HG02840 (cell line): ENCODE results near the gene PHACTR3.

Experiments
- ATAC-seq: cut with Tn5 transposase; IDR thresholded peaks from one replicate; pipeline ENCODE4 v1.9.1; 2021; ENCODE audit warnings: mild to moderate bottlenecking, moderate library complexity, moderate number of reproducible peaks; ENCODE audit not compliant: unreplicated experiment, low FRiP score

PHACTR3 gene

DNA sequence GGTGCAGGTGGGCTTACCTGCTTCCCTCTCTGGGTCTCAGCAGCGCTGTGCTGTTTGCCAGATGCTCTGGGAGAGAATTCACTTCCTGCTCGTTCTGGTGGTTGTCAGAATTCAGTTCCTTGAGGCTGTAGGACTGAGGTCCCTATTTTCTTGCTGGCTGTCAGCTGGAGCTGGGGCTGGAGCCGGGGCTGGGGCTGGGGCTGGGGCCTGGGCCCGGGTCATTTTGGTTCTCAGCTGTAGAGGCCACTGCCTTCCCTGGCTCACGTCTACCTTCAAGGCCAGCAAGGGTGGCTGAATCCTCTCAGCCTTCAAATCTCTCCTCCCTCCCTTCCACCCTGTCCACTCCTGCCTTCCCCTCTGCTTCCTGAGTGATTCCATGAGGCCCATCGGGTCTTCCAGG lies 16.8 kb upstream of the PHACTR3 start:
- no peak for ATAC-seq

DNA sequence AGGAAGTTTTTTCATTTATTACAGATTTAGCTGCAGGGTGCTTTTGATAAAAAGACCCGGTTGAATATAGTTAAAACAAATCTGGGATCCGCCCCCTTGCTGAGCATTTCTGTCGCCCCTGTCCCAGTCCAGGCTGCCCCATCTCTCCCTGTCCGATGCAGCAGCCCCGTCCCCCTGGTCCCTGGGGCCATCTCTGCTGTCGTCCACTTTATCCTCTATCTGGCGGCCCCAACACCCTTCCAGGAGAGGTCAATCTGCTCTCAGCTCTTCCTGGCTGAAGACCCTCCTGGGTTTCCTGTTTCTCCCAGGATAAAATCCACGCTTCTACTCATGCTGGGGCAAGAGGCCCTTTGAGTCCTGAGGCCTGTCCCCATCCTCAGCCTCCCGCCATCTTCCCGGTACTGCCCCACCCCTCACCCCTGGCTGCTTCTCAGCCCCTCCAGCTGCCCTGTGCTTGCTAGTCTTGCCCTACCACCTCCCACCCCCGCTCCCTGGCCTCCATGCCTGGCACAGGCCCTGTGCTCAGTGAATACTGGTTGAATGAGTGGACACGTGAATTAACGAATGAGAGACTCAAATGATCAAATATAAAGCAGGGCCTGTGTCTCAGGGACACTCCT lies 16.0 kb upstream of the PHACTR3 start:
- no peak for ATAC-seq

DNA sequence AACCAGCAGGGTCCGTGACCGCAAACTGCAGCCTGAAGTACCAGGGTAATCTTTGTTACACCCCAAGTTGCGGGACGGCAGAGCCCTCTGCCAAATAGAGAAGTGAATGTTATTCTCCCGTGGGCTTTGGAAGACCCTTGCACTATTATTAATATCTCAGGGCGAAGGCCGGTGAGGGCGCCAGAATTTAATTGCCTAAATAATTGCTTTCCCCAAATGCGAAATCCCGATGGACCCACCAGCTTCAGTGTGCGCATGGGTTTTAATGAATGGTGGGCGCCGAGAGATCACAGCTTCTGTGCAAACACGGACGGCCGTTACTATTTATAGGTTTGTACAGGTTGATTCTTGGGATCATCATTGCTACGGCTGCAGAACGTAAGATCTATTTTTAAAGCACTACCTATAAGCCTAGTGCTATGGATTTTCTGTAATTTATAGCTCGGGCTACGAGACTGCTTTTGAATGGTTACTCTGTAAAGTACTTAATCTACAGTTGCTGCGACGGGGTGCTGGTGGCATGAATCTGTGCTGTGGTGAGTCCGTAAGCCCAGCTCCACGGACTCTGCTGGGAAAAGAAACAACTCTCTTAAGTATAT lies 15.2 kb upstream of the PHACTR3 start:
- ATAC-seq: no peak

DNA sequence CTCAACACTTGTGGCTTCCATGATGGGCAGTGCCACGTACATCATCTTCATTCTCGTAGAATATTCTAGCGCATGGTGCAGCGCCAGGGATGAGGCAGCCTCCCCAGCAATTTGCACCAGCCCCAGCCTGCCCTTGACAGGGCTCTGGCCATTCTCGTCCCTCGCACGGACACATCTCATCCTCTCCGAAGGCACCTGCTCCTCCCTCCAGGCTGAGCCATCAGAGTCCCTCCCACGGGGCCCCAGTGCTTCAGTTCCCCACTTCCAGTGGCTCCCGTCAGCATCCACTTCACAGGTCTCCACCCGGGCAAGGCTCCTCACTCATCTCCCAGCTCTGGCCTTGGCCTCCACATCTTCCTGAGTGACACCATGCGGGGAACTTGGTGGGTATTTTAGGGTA lies 13.3 kb upstream of the PHACTR3 start:
- no peak for ATAC-seq

DNA sequence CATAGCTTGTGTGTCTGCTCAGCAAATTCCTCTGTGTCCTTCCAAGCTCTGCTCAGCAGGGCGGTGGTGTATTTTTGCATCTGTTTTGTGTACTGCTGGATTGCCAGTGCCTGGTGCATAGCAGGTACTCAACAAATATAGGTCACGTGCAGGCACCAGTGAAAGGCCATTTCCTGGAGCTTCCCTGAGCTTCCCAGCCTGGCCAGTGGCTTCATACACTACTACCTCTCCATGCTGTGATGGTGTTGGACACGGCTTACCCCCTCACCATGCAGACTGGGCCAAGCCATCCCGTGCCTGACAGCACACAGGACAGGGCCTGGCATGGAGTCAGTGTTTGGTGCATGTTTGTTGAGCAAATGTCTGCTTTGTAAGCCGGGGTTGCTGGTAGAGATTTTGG lies 7.7 kb upstream of the PHACTR3 start:
- no peak for ATAC-seq

DNA sequence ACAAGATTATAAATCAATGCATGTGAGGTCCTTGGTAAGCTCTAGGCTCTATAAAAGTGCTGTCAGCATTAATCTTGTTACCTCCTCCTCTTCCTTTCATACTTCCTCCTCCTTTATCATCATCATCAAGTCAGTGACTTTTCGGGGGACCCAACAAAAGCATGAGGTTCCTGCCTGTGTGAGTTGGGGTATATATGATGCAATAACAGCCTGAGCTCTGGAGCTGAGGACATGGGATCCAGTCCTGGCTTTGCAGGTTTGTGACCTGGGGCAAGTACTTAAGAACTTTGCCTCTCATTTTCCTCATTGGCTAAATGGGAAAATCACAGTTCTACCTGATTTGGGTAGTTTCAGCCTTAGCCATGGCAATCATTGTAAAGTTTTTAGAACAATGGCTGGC lies 7.1 kb upstream of the PHACTR3 start:
- no peak for ATAC-seq

DNA sequence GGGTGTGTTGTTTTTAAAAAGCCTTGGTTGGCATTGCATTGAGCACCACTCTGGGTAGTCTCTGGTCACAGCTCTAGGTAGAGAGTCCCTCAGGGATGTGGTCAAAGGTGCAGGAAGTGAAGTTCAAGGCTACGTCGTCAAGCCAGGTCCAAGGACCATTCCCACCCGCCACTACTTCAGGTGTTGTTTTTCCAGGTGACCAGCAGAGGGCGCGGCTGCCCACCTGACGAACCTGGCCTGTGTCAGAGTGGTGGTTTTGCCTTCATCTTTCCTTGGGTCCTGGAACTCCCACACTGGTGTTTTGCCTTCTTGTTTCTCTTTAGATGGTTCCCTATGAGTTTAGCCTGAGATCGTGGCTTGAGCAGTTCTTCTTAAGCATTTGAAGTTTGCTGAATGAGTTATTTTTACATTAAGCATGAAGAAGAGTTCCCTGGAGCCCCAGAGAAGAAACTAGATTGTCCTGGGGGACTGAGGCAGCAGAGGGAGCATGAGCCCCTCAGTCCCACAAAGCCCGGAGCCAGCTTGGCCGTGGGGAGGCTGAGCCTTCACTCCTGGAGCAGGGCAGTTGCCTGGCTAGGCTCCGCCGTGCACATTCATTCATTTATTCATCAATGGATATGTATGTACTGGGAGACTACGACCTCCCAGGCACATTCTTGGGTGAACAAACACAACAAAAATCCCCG lies 5.6 kb upstream of the PHACTR3 start:
- no peak for ATAC-seq

DNA sequence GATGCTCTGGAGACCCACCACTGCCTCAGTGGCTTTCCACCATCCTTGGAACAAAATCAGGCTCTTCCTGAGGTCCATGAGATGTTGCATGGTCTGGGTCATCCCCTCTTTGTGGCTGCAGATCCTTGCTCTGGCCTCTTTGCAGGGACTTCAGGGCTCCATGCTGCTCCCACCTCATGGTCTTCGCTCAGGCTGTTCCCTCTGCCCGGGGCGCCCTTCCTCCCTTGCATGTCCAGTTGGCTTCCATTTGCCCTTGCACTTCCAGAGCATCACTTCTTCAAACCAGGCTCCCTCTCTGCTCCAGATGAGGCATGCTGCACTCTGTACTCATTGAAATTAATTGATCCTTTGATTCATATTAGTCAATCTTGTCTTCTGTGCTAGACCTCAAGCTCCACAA lies 4.4 kb upstream of the PHACTR3 start:
- no peak for ATAC-seq

DNA sequence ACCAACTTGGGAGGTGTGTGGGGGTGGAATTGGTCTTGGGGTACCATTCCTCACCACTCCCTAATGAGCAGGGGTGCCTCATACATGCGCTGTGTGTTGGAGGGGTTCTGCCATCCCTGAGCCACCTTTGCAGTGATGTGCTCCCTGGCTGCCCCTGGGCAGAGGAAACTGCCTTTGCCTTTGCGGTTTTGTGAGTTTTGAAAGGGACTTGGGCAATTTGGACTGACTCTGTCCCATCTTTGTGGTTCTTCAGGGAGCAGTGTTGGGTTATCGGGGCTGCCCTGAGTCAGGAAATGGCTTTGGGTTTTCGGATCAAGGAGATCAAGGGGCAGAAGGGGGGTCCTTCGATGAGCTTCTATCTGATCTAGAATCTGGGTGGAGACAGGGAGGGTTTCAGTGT lies 3.9 kb upstream of the PHACTR3 start:
- ATAC-seq: no peak

DNA sequence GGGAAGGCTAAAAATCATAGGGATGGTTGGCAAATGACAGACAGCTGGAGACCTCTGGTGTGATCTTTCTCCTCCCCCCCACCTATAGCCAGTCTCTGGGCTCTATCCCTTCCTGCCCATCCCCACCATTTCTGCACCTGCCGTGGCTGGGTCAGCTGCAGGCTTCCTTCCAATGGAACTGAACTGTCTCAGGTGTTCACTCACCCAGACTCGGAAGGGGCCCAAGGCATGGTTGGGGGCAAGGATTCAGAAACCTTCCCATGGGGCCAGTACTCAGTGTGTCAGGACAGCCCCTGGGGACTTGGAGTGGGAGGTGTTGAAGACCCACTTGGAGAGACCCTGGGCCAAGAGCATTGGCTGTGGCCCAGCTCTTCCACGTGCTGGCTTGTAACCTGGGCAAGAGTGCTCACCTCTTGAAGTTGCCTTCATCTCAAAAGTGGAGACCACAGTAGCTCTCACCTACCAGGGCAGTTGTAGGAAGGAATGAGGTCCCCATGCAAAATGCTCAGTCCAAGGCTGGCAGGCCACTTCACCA lies 1.7 kb upstream of the PHACTR3 start:
- no peak for ATAC-seq

DNA sequence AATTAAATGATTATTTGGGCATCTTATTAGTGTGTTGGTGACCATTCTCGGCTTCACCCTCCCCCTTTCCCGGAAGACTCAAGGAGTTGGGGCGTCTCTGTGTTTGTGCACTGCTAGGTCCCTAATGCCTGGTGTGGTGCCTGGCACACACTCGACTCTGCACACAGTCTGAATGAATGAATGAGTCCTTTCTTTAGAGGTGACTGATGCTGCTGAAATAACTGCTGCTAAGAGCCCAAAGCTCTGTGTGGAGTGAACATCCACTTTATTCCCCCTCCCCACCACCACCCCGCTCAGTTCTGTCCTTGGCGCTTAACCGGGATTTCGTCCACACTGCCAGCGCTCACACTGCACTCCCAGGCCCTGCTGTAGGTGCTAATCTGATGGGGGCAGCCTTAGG lies 1.2 kb upstream of the PHACTR3 start:
- no peak for ATAC-seq

DNA sequence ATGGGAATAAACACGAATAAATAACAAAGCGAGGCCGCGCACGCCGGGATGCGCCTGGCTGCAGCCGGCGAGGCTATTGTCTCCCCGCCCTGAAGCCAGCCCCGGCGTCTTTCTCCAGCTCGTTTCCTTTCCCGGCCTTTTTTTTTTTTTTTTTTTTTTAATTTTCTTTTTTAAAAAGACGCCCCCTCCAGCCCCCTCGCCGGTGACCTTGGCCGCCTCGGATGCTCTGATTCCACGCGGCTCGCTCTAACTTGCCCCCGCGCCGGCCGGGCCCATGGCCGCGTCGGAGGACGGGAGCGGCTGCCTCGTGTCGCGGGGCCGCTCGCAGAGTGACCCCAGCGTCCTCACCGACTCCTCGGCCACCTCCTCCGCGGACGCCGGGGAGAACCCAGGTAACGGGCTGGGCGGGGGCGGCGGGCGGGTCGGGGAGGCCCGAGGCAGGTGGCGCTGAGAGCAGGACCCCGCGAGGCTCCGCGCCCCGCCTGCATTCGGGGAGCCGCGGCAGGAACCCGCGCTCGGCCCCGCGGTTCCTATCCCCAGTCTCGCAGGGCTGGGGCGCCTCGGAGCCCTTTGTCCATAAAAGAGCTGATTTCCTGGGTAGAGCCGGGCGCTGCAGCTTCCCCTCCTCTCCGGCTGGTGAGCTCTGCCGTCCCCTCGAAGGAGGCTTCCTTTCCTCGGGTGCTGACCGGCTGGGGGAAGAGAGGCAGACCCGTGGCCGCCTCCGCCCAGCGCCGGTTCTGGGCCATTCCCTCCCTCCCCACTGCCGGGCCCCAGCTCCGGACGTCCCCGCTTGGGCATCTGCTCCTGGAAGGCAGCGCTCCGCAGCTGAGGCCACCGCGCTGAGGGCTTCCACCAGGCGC lies 631 bp downstream of the PHACTR3 start:
- ATAC-seq: no peak

DNA sequence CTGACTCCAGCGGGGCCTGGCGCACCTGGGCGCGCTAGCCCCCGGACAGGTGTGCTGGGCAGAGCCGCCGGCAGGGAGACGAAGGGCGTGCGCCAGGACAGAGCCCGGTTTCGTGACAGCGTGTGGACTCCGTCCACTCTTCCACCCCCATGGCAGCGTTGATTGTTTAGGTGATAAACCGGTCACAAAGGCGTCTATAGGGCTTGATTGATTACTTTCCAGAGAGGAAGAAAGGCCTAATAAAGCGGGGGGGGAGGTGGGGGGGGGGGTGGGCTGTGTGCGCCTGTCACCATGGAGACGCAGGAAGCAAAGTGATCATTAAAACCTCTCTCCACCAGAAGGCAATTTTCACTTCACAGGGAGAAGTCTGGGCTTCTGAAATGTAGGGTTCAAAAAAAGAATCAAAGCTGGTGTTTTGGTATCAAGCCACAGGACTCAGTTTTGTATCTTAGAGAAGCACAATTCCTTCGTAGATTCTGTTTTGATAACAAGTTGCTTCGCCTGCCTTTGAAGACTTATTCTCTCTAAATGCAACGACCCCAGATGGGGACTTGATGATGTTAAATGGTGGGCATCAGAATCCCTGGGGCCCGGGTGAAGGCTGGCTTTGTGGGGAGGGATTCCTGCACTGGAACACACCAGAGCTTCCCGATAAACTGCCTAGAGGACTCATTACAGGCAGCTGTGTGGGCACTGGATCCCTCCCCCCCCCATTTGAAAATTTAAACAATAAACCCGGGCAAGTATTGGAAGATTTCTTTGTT lies 1.4 kb downstream of the PHACTR3 start:
- no peak for ATAC-seq

DNA sequence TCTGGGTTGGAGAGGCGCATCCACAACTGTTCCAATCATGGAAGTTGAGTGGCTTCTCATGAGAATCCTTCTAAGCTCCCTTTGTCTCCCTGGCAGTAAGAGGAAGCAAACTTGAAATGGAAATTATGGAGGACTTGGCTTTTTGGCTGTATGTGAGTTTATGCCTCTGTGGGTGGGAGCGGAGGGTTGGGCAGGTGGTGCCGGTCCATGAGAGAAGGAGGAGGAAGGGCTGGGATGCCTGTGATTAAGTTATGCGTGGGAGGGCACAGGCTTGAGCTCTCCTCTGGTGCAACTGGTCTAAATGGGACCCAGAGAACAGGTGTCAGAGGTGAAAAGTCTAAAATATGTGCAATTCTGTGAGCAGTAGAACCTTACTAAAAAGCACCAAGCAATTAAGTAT lies 2.2 kb downstream of the PHACTR3 start:
- ATAC-seq: no peak

DNA sequence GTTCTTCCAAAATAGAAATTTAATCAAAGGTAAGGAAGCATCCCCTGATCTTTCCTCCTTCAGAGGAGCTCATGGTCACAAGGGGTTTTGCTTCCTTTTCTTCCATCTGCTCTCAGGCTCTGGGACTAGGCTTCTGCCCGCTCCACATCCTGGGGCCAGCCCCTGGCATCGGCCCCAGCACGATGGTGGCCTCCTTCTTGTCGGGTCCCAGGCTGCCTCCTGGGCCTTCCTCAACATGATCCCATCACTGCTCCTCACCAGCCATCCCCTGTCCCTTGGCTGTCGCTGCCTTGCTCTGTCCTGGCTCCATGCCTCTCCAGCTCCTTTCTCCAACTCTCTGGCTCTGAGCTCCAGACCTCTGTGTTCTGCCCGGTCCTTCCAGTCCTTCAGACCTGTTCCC lies 4.1 kb downstream of the PHACTR3 start:
- ATAC-seq: no peak

DNA sequence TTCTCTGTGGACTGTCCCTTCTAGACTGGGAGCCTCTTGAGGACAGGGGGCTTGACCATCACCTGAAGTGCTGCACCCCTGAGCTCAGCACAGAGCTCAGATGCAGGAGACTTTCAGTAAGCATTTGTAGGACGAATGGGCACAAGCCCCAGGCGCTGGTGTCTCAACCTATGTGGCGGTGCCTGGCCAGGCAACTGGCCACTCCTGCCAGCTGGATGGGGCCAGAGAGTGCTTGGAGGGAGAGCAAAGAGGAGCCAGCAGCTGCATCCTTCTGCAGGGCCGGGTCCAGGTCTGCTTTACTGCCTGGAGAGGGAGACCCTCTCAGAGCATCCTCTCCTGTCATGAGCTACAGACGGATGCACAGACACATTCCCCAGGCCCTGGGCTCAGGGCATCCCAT lies 4.5 kb downstream of the PHACTR3 start:
- no peak for ATAC-seq

DNA sequence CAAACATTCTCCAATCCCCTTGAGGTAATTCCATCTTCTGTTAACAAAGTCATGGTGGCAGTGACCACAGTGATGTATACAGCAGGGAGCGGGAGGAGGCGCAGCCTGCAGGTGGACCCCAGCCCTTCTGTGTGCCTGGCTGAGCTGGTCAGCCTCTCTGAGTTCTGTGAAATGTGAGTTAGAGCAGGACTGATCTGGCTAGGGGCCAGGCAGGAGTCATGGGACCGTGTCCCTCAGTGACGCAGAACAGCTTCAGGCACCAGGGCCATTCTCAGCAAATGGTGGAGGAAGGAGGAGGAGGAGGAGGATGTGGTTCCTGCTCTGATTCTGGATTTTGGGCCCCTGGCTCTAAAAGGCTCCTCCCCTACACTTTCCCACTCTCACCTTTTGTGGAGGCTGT lies 6.9 kb downstream of the PHACTR3 start:
- no peak for ATAC-seq

DNA sequence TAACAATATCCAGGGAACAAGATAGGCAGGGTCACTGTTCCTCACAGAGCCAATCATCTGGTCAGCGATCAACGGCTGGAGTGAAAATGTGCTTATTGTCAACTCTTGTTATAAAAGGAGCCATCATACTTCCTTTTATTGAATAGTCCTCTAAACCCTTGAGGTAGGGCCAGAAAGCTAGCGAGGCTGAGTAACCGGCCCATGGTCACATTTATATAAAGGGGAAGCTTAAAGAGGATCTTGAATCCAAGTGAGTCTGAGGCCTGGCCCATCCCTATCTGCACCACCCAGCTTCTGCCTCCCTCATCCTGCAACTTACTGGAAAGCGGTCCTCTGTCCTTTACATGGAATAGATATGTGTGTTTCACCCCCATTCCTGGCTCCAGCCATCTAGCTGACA lies 9.5 kb downstream of the PHACTR3 start:
- no peak for ATAC-seq

DNA sequence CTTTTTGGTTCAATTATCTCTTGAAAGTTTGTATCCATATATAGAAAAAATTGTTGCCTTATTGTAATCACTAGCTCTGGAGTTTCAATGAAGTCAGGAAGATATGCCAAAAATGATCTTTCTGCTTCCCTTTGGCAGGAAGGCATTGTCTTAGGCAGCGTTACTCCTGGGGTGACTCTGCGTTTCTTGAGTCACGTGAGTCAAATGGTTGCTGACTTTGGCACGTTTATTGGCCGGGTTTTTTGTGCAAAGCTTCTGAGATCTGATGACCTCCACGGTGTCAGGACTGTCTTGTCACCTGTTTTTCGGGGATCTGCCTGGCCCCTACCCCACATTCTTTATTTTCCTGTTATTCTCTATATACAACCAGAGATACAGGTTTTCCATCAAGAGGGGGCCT lies 10.4 kb downstream of the PHACTR3 start:
- ATAC-seq: no peak

DNA sequence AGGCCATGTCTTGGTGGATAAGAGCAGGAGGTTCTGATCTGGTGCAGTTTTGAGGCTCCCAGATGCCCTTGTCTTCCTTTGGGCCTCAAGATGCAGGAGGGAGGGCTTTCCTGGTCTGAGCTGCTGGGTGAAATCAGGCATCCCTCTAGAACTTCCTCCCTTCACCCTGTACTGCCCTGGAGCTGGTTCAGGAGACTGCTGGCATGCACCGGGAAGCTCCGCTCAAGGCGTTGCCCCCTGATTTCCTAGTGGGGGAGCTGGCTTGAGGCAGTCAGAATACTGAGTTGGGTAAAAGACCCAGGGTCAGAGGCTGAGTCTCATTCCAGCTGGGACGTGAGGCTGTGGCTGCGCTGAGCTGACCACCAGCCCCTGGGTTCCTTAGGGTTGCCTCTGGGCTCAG lies 12.0 kb downstream of the PHACTR3 start:
- ATAC-seq: no peak
